Activated T-cell treated with anti-CD3 and anti-CD28 coated beads, Interleukin-2, amount 50 U/mL, for 72 hours (primary cell): ENCODE measurements around the gene DHRS9. TPM values are rescaled to one million over a fixed set of nuclear protein-coding genes. Genes with fewer than 3 reads are reported as not detected.
A peak's percentile ranks its signal among the peaks of the same experiment; 100 is the strongest.

Experiments
- ATAC-seq, 2 donors: fragments of 150-1000 bp; cut with Tn5 transposase; replicated peaks in 1 of 2; 2 replicates each; pipeline ENCODE4 v1.10.0; 2021; ENCODE audit warnings: moderate library complexity in 2 of 2, mild to moderate bottlenecking in 1 of 2
- DNase-seq, 2 donors: peaks; one replicate each; pipeline ENCODE4 v3.0.0; 2021 to 2022; ENCODE audit warnings: mixed read lengths in 1 of 2
- H3K27ac Mint-ChIP-seq: one replicate; pipeline ENCODE4 v1.8.0; 2022; ENCODE audit warnings: mild to moderate bottlenecking, moderate library complexity, mixed read lengths
- H3K27me3 Mint-ChIP-seq: one replicate; pipeline ENCODE4 v1.8.0; 2022; ENCODE audit warnings: low read depth, mixed read lengths
- H3K36me3 Mint-ChIP-seq, 2 donors: one replicate each; pipeline ENCODE4 v1.8.0; 2022; ENCODE audit warnings: mixed read lengths in 2 of 2, mild to moderate bottlenecking in 1 of 2; ENCODE audit not compliant: insufficient read depth in 2 of 2
- H3K4me1 Mint-ChIP-seq: one replicate; pipeline ENCODE4 v1.8.0; 2022; ENCODE audit warnings: low read depth, mixed read lengths
- H3K4me3 Mint-ChIP-seq, 2 donors: one replicate each; pipeline ENCODE4 v1.8.0; 2022; ENCODE audit warnings: mild to moderate bottlenecking in 2 of 2, mixed read lengths in 2 of 2, moderate library complexity in 2 of 2
- H3K9me3 Mint-ChIP-seq, 2 donors: one replicate each; pipeline ENCODE4 v1.8.0; 2022; ENCODE audit warnings: mixed read lengths in 2 of 2
- total RNA-seq, 2 donors: library from RNA; stranded (reverse); gene quantifications; one replicate each; pipeline ENCODE4 v1.2.3, GENCODE V29; 2022

Gene DHRS9
- total RNA-seq, 2 donors from 2014 or later: 4.6 to 6.3 TPM

DNA sequence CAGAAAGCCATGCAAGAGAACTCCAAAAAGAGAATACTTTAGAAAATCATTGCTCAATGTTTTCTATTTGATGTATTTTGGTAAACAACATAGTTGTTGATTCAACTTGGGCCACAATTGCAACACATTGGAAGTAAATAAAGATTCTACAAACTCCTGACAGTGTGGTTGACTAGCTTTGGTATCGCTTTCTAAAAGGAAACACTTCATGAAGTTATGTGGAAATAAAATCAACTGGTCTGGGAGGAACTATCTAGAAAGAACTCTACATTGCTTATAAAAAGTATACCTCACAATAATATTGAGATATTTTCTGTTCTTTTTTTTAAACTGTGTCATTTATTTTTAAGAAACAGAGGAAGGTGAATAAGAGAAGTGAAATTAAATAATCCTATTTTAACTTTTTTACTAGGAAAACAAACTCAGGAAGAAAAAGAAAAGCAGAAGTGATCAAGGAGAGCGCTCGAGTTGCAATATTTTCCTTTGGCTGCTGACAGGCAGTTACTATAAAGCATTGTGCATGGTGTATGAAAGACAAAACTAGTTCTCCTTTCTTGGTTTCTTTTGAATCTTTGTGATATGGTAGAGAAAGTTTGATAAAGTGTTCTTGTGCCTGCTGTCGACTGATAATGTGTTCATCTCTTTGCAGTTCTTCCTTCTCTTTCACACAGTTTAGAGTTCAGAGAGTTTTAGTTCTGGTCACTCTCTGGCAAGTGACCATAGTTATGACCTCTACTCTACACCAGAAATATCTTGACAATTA, 3.0 kb downstream of the DHRS9 start:
- H3K4me1 Mint-ChIP-seq: peaks cover 60% of the 10 kb centered on the region
- no peaks in the 10 kb centered on the region for H3K27me3 Mint-ChIP-seq
- ATAC-seq (no peak), DNase-seq (no peak)
- H3K36me3 Mint-ChIP-seq: peaks cover 10 to 11% of the 10 kb centered on the region in 2 donors
- peaks cover 2 to 4% of the 10 kb centered on the region in 2 donors for H3K9me3 Mint-ChIP-seq
- H3K4me3 Mint-ChIP-seq: peak overlapping the region; percentile 64 to 65
- peak overlapping the region; percentile 87 for H3K27ac Mint-ChIP-seq

DNA sequence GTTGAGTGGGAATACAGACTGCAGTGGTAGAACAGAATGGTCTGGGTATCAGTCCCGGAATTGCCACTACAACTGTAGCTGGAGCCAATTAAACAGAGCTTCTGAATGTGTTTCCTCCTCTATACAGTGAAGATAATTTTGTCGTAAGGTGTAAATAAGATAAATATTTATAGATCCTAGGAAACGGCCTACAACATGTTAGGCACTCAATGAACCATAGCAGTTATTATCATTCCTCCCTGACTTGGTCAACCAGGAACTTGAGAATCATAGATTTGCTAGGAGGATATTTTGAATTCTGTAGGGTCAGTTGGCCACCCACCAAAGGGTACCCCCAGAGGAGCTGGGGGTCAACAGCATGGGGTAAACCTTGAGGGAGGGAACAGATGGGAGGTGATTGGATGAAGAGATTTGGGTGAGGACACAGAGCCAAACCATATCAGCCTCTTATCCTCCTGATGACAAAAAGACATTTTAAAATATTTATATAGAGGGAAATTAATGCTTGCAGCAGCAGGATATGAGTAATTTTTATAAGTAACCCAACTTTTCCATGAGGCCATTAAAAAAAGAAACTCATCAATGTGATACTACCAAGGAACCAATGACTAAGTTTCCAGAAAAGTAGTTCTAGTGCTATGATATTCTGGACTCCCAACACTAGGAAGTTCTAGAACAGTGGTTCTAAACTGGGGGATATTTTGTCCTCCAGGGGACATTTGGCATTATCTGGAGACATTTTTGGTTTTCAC, 4.0 kb downstream of the DHRS9 start:
- peaks cover 11 to 12% of the 10 kb centered on the region in 2 donors for H3K36me3 Mint-ChIP-seq
- ATAC-seq (peak in 1 of 2 donors; percentile 1), DNase-seq (no peak)
- H3K27ac Mint-ChIP-seq: peak overlapping the region; percentile 65
- peaks cover 2 to 4% of the 10 kb centered on the region in 2 donors for H3K9me3 Mint-ChIP-seq
- no peaks in the 10 kb centered on the region for H3K27me3 Mint-ChIP-seq
- peaks cover 58% of the 10 kb centered on the region for H3K4me1 Mint-ChIP-seq
- H3K4me3 Mint-ChIP-seq: peak overlapping the region; percentile 44 to 65

DNA sequence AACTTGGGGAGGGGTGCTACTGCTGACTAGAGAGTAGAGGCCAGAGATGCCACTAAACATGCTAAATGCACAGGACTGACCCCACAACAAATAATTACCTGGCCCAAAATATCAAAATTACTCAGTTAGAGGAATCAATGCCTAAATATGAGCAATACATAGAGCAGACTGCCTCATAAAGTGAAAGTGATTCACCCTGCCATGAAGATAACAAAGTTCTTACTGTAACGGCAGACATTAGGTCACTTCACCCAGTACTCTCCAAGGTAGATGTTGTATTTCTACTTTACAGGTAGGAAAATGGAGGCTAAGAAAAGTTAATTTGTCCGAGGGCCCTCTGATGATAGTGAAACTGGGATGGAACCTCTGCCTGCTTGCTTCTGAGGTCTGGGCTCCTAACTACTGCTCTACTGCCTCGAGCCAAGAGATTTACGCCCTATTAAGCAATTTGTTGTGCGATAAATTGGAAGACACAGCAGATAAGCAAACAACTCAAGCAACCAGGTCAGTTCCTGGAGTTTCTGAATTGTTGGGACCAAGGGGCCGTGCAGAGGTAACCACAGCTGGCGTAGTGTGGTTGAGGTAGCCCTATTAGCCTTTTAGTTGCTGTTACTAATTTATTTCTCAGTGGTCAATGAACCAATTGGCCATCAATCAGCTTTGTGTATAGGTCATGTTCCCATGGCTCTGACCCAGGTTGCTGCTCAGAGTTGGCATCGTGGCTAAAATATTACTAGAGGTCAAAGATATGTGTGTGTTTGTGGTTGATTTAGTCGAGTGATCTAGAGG, 4.8 kb downstream of the DHRS9 start:
- no peaks in the 10 kb centered on the region for H3K27me3 Mint-ChIP-seq
- DNase-seq (peak; percentile 10 to 22), ATAC-seq (peak; percentile 79 to 84)
- peaks cover 2 to 4% of the 10 kb centered on the region in 2 donors for H3K9me3 Mint-ChIP-seq
- peaks cover 51% of the 10 kb centered on the region for H3K4me1 Mint-ChIP-seq
- H3K36me3 Mint-ChIP-seq: peaks cover 11 to 12% of the 10 kb centered on the region in 2 donors
- H3K27ac Mint-ChIP-seq: peak overlapping the region; percentile 36
- peak overlapping the region; percentile 44 to 65 for H3K4me3 Mint-ChIP-seq

DNA sequence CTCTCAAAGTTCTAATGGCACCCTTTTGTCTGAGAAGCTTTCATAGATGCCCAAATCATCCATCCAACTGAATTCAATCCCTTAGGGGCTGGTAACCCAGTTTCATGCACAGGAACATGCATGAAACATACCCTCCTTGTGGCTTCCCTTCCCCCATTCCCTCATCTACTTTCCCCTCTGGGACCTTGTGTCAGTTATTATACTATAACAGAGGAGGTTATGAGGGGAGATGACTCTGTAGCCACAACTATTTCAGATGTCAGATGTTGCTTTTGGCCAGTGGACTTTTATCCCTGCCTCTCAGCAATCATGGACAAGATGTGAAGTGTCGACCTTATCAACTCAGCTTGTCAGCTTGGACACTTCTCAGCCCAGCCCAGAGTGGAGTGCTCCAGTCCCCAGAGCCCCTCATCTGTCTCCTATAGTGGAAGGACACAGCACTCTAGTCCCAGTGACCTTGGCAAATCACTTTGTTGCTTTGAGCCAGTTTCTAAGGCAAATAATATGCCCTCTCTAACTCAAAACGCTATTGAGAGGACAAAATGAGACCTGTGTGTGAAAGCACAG, 8.4 kb downstream of the DHRS9 start:
- ATAC-seq (no peak), DNase-seq (no peak)
- Mint-ChIP-seq H3K27ac (no peak overlapping the region), H3K36me3 (peaks cover 8 to 12% of the 10 kb centered on the region in 2 donors), H3K4me1 (peaks cover 28% of the 10 kb centered on the region), H3K4me3 (no peak overlapping the region), H3K9me3 (peaks cover 2 to 4% of the 10 kb centered on the region in 2 donors), H3K27me3 (no peaks in the 10 kb centered on the region)

DNA sequence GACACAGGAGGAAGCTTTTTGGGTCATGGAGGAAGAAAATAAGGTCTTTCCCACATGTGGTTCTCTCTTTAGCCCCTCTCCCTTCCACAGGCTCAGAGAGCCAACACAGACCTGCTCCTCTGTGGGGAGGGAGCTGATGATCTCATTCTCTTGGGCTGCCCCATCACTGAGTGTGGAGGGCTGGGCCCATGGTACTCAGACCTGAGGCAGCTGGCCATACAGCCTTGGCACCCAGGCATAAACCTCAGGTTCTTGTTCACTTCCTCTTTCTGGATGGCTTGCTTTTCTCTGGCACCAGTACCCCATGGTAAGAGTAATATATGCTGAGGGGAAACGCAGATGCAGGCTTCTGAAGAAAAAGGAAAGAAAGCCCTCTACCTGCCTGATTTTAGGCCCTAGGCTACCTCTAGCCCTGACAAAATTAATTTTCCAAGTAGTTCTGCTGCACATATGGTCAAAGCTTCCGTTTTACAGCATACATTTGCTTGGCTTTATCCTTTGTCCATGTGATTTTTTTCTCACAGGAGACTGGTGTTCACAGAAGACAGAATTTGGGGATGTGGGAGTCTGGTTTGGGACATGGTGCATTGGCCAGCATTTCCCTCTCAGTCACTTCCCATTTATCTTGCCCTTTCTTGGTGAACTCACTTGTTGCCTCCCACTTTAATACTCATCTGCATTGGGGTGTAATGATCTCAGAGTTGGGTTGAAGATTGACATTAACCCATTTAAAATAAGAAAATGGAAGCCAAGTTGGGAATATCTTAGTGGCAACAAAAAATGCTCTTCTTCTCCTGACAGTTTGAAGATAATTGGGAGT, 11.1 kb downstream of the DHRS9 start:
- Mint-ChIP-seq H3K27ac (no peak overlapping the region), H3K27me3 (peaks cover 8% of the 10 kb centered on the region), H3K4me1 (peaks cover 14% of the 10 kb centered on the region), H3K36me3 (peaks cover 4 to 13% of the 10 kb centered on the region in 2 donors), H3K4me3 (no peak overlapping the region), H3K9me3 (peaks cover 0 to 6% of the 10 kb centered on the region in 2 donors)
- ATAC-seq: peak; percentile 45 to 53
- DNase-seq: no peak

DNA sequence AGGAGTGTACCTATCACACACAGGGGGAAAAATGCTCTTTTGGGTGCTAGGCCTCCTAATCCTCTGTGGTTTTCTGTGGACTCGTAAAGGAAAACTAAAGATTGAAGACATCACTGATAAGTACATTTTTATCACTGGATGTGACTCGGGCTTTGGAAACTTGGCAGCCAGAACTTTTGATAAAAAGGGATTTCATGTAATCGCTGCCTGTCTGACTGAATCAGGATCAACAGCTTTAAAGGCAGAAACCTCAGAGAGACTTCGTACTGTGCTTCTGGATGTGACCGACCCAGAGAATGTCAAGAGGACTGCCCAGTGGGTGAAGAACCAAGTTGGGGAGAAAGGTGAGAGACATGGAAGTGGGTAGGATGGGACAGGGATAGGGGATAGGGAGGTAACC, 12.2 kb downstream of the DHRS9 start:
- DNase-seq (no peak), ATAC-seq (no peak)
- no peak overlapping the region for H3K27ac Mint-ChIP-seq
- peaks cover 8% of the 10 kb centered on the region for H3K27me3 Mint-ChIP-seq
- H3K4me1 Mint-ChIP-seq: peaks cover 14% of the 10 kb centered on the region
- H3K4me3 Mint-ChIP-seq: no peak overlapping the region
- peaks cover 6 to 20% of the 10 kb centered on the region in 2 donors for H3K36me3 Mint-ChIP-seq
- H3K9me3 Mint-ChIP-seq: peaks cover 2 to 3% of the 10 kb centered on the region in 2 donors

DNA sequence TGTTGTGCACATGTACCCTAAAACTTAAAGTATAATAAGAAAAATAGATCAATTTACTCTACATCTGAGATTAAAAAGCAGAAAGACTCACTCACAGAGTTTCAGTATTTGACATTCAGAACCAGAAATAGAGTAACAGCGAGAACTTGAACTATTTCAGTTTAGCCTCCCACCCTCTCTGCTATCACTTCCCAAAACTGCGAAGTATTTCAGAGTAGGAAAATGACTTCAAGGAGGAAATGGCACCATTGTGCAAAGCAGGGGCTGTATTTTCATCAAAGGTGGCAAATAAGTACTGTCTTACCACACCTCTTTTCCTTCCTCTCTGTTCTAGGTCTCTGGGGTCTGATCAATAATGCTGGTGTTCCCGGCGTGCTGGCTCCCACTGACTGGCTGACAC, 13.6 kb downstream of the DHRS9 start:
- Mint-ChIP-seq H3K4me3 (no peak overlapping the region), H3K36me3 (peaks cover 4 to 19% of the 10 kb centered on the region in 2 donors), H3K4me1 (peaks cover 14% of the 10 kb centered on the region), H3K27ac (no peak overlapping the region), H3K9me3 (peaks cover 2 to 3% of the 10 kb centered on the region in 2 donors), H3K27me3 (peaks cover 8% of the 10 kb centered on the region)
- DNase-seq (no peak), ATAC-seq (peak; percentile 15 to 65)

DNA sequence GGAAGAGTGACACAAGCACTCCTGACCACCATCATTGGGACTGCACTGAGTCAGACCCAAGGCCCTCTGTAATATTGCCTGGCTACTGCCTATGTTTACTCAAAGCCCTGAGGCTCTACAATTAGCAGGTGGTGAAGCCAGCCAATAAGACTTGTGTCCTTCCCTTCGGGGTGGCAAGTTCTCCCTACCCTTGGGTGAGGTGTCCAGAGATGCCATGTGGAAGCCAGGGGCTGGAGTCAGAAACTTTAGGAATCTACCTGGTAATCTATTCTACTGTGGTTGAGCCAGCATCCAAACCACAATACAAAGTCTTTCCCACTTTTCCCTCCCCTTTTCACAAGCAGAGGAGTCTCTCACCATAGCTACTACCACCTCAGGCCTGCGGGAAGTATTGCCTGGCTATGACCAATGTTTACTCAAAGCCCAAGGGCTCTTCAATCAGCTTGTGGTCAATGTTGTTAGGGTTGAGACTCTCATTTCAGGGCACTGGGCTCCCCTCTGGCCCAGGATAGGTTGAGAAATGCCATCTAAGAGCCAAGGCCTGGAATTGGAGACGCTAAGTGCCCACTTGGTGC, 17.6 kb downstream of the DHRS9 start:
- Mint-ChIP-seq H3K27me3 (peaks cover 18% of the 10 kb centered on the region), H3K27ac (no peak overlapping the region), H3K9me3 (peaks cover 2 to 3% of the 10 kb centered on the region in 2 donors), H3K36me3 (peaks cover 4 to 22% of the 10 kb centered on the region in 2 donors), H3K4me1 (peaks cover 14% of the 10 kb centered on the region), H3K4me3 (no peak overlapping the region)
- no peak for DNase-seq
- ATAC-seq: no peak

DNA sequence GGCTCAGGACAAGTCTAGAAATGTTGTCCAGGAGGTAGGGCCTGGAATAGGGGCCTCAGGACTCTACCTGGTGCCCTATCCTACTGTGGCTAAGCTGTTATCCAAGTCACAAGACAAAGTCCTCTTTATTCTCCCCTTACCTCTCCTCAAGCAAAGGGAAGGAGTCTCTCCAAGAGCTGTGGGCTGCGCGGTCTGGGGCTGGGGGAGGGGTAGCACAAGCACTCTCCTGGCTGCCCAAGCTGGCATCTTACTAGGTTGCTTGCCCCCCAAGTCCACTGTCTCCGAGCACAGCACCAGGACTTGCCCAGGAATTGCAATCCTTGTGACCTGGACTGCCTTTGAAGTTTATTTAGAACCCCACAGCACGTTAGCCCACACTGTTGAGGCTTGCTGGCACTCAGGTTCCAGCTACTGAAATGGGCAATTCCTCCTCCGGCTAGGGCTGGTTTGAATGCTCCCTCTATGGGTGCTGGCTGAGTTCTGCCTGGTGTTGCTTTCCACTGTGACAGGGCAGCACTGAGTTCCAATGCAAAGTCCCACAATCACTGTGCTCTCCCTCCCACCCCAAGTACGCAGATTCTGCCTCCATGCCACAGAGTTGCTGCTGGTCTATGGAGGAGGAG, 18.5 kb downstream of the DHRS9 start:
- H3K27ac Mint-ChIP-seq: no peak overlapping the region

DNA sequence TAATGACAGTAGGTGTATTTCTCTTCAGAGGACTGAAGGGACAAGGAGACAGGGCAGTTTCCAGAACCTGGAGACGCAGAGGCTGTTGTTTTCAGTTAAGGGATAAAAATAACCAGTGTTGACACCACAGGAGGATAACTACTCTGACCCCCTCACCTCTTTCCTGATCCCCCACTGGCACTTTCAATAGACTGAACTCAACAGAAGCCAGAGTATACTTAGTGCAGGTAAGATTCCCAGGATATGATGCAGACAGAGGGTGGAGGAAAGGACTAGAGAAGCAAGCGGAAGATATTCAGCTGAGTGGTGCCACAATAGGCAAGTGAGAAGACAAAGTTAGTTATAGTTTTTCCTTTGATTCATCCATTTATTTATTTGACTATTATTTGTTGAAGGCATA, 19.8 kb downstream of the DHRS9 start:
- Mint-ChIP-seq H3K36me3 (peaks cover 4 to 24% of the 10 kb centered on the region in 2 donors), H3K27ac (no peak overlapping the region), H3K27me3 (peaks cover 23% of the 10 kb centered on the region), H3K9me3 (peaks cover 2 to 3% of the 10 kb centered on the region in 2 donors), H3K4me1 (peaks cover 4% of the 10 kb centered on the region), H3K4me3 (no peak overlapping the region)
- DNase-seq: no peak
- no peak for ATAC-seq

More for the DNA sequence above, 18.5 kb downstream of the DHRS9 start:
- ATAC-seq (no peak), DNase-seq (no peak)
- no peak overlapping the region for H3K4me3 Mint-ChIP-seq
- H3K9me3 Mint-ChIP-seq: peaks cover 2 to 3% of the 10 kb centered on the region in 2 donors
- H3K4me1 Mint-ChIP-seq: peaks cover 6% of the 10 kb centered on the region
- peaks cover 25% of the 10 kb centered on the region for H3K27me3 Mint-ChIP-seq
- H3K36me3 Mint-ChIP-seq: peaks cover 4 to 24% of the 10 kb centered on the region in 2 donors

DNA sequence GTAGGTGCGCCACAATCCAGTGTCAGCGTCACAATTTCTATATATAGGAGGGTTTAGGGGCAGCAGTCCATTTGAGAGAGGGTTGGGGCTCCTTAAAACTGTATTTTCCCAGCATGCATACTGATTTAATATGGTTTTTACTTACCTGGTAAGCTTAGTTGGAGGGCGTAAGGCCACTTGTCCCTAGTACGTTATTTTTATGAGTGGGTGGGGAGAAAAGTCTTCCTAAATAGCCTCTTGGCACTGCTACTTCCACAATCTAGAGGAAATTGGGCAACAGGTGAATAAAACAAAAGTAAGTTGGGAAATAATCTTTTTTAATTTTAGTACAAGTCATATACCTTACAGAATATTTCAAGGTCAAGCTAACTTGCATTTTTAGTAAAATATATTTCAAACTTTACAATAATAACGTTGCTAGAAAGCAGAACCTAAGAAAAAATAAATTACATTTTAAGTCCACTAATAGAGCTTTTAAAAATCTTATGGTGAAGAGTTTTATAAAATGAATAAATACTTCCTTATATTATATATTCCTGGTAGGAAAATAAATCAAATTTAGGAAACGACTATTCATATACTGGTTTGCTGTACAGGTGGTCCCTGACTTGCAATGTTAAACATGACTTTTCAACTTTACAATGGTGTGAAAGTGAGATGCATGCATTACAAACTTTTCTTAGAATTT, 20.9 kb downstream of the DHRS9 start:
- H3K4me1 Mint-ChIP-seq: peaks cover 15% of the 10 kb centered on the region
- H3K36me3 Mint-ChIP-seq: peaks cover 4 to 17% of the 10 kb centered on the region in 2 donors
- H3K27ac Mint-ChIP-seq: no peak overlapping the region
- peaks cover 0 to 2% of the 10 kb centered on the region in 2 donors for H3K9me3 Mint-ChIP-seq
- H3K4me3 Mint-ChIP-seq: no peak overlapping the region
- ATAC-seq (no peak), DNase-seq (no peak)
- H3K27me3 Mint-ChIP-seq: peaks cover 16% of the 10 kb centered on the region
